GM18502 (cell line): ENCODE data around the gene SRC.

Experiments
- ATAC-seq: cut with Tn5 transposase; IDR thresholded peaks from one replicate; pipeline ENCODE4 v1.9.1; 2021; ENCODE audit warnings: mild to moderate bottlenecking; ENCODE audit not compliant: unreplicated experiment, poor library complexity

Gene SRC

GRCh38 chr20:37420610-37421009 lies 74.7 kb downstream of the SRC start:
- no peak for ATAC-seq

- no peak for ATAC-seq
Observed at GRCh38 chr20:37421060-37421905, 75.3 kb downstream of the SRC start.

GRCh38 chr20:37421988-37422387 lies 76.0 kb downstream of the SRC start:
- no peak for ATAC-seq

GRCh38 chr20:37422791-37423286 lies 76.9 kb downstream of the SRC start:
- ATAC-seq, result no peak

- ATAC-seq, result no peak
Observed at GRCh38 chr20:37423545-37423944, 77.6 kb downstream of the SRC start.

GRCh38 chr20:37424062-37424851 lies 78.3 kb downstream of the SRC start:
- no peak for ATAC-seq

GRCh38 chr20:37425103-37425625 lies 79.2 kb downstream of the SRC start:
- no peak for ATAC-seq

GRCh38 chr20:37426106-37426505 lies 80.2 kb downstream of the SRC start:
- no peak for ATAC-seq

GRCh38 chr20:37426978-37427377 lies 81.0 kb downstream of the SRC start:
- ATAC-seq, result no peak

- no peak for ATAC-seq
Observed at GRCh38 chr20:37430044-37430443, 84.1 kb downstream of the SRC start.

- no peak for ATAC-seq
Observed at GRCh38 chr20:37430778-37431460, 85.0 kb downstream of the SRC start.

GRCh38 chr20:37431786-37432185 lies 85.8 kb downstream of the SRC start:
- no peak for ATAC-seq

GRCh38 chr20:37432606-37433005 lies 86.7 kb downstream of the SRC start:
- no peak for ATAC-seq

GRCh38 chr20:37435607-37436006 lies 89.7 kb downstream of the SRC start:
- ATAC-seq, result no peak

GRCh38 chr20:37436527-37437186 lies 90.7 kb downstream of the SRC start:
- ATAC-seq, result no peak

- no peak for ATAC-seq
Observed at GRCh38 chr20:37437676-37438075, 91.7 kb downstream of the SRC start.

- no peak for ATAC-seq
Observed at GRCh38 chr20:37438464-37439222, 92.7 kb downstream of the SRC start.

- ATAC-seq, result no peak
Observed at GRCh38 chr20:37439223-37439933, 93.4 kb downstream of the SRC start.

- no peak for ATAC-seq
Observed at GRCh38 chr20:37441023-37441422, 95.1 kb downstream of the SRC start.
